MM.1S (cell line): Measurements from ENCODE around the gene ZCCHC3.

ENCODE experiments used
- CTCF ChIP-seq: fragments of 300-600 bp; sonication (generic); IDR thresholded peaks from 2 replicates; pipeline ENCODE4 v1.5.1; 2016; ENCODE audit warnings: antibody characterized with exemption, low read length, mixed read lengths
- EZH2 ChIP-seq: fragments of 300-600 bp; sonication (generic); optimal IDR thresholded peaks from 2 replicates; pipeline ENCODE3; 2017; ENCODE audit warnings: low read depth, mild to moderate bottlenecking, antibody characterized with exemption, low read length, mixed read lengths
- EZH2phosphoT487 ChIP-seq: fragments of 300-600 bp; sonication (generic); IDR thresholded peaks from 2 replicates; pipeline ENCODE4 v1.6.1; 2018; ENCODE audit warnings: antibody characterized with exemption, low read length

DNA sequence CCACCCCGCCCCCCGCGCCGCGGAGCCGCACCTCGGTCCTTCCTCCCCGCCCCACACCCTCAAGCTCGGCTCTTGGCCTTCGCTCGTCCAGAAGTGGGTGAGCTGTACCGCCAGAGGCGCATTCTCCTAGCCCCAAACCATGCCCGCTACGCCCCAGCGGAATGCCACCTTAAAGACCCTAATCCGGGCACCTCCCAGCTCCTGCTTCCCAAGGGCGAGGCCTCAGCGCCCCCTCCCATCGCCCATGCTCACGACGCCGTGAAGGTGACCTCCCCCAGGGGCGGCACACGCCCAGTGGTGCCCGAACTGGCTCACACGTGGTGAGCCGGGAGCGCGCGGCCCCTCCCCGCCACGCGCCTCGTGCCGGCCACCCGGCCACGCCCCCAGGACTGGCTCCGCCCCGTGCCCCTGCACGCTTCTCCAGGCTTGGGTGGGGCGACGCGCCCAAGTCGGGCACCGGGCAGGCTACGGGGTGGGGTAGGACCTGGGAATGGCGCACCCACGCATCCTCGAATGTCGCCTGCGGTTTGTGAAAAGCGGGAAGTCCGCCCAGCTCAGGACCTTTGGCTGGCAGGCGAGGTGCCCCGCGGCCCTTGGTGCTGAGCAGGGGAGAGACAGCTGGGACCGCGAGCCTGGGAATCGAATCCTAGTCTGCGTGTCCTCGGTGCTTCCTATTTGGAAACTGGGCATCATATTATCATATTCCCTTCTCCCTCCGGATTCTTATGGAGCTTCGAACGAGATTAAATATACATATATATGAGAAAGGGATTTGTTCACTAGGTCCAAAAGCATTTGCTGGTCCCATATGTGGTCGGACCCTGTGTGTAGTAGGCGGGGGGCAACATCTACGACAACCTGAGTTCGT, 27.0 kb downstream of the ZCCHC3 start:
- TF ChIP-seq CTCF (peak; percentile 31), EZH2phosphoT487 (no peak), EZH2 (no peak)
